Adrenal gland (tissue), 5 donors: ENCODE measurements around the gene LAT.

Experiments used
- CTCF ChIP-seq, 6 experiments: fragments of 450-650 bp in 4 of 6; fragments of 200-600 bp in 2 of 6; sonication (generic) in 1 of 6; IDR thresholded peaks; 1 replicate in 5 of 6; 2 replicates in 1 of 6; pipeline versions ENCODE4 v1.5.1 to v1.8.0; 2016 to 2021; ENCODE audit warnings: antibody characterized with exemption in 6 of 6, mild to moderate bottlenecking in 2 of 6, moderate library complexity in 1 of 6
- POLR2A ChIP-seq, 2 donors: fragments of 450-650 bp; IDR thresholded peaks; one replicate each; pipeline ENCODE4 v1.6.1; 2017; ENCODE audit warnings: antibody characterized with exemption in 2 of 2, mild to moderate bottlenecking in 2 of 2, moderate library complexity in 1 of 2
- donor health status: DM: no; HTN: no; CAD: no.

- TF ChIP-seq CTCF (IDR thresholded peaks at IDR 0.05), result no peak
- no peak for TF ChIP-seq POLR2A (IDR thresholded peaks at IDR 0.05)
Observed at GRCh38 chr16:28938721-28939120, 46.1 kb upstream of the LAT start.
